Spleen (tissue), 11 donors: ENCODE measurements around the gene CES4A. TPM values are rescaled to one million over a fixed set of nuclear protein-coding genes. Genes with fewer than 3 reads are reported as not detected.

Experiments used
- DNase-seq: peaks from one replicate; pipeline ENCODE4 v3.0.0-alpha.2; 2020
- H3K27ac ChIP-seq, 8 donors: fragments of 200-600 bp; sonication (generic) in 7 of 8; 1 replicate in 4 of 8; 2 replicates in 4 of 8; pipeline versions ENCODE4 v1.5.0 to v1.8.0; 2016 to 2021; ENCODE audit warnings: inconsistent platforms in 4 of 8, mild to moderate bottlenecking in 4 of 8, moderate library complexity in 1 of 8
- H3K27me3 ChIP-seq, 7 donors: fragments of 200-600 bp; sonication (generic) in 6 of 7; replicated peaks in 1 of 7; 1 replicate in 4 of 7; 2 replicates in 3 of 7; pipeline versions ENCODE4 v1.5.0 to v1.8.0; 2016 to 2021; ENCODE audit warnings: inconsistent platforms in 3 of 7, mild to moderate bottlenecking in 1 of 7
- H3K36me3 ChIP-seq, 6 donors: fragments of 200-600 bp; sonication (generic) in 5 of 6; 1 replicate in 4 of 6; 2 replicates in 2 of 6; pipeline versions ENCODE4 v1.5.0 to v1.8.0; 2016 to 2021; ENCODE audit warnings: inconsistent platforms in 2 of 6
- H3K4me1 ChIP-seq, 6 donors: fragments of 200-600 bp; sonication (generic) in 5 of 6; 1 replicate in 3 of 6; 2 replicates in 3 of 6; pipeline versions ENCODE4 v1.5.0 to v1.8.0; 2016 to 2021; ENCODE audit warnings: inconsistent platforms in 3 of 6
- H3K4me3 ChIP-seq, 8 donors: fragments of 200-600 bp; sonication (generic) in 7 of 8; 1 replicate in 4 of 8; 2 replicates in 4 of 8; pipeline versions ENCODE4 v1.5.0 to v1.8.0; 2016 to 2021; ENCODE audit warnings: inconsistent platforms in 4 of 8, mild to moderate bottlenecking in 4 of 8, moderate library complexity in 2 of 8
- H3K9me3 ChIP-seq, 8 donors: fragments of 200-600 bp; sonication (generic) in 7 of 8; 1 replicate in 4 of 8; 2 replicates in 4 of 8; pipeline versions ENCODE4 v1.5.0 to v1.8.0; 2016 to 2021; ENCODE audit warnings: inconsistent platforms in 4 of 8
- POLR2A ChIP-seq, 3 donors: fragments of 450-650 bp; IDR thresholded peaks; one replicate each; pipeline ENCODE4 v1.5.1; 2017; ENCODE audit warnings: antibody characterized with exemption in 3 of 3, mild to moderate bottlenecking in 1 of 3
- POLR2AphosphoS5 ChIP-seq, 3 donors: sonication (generic); formaldehyde crosslinking; IDR thresholded peaks; one replicate each; pipeline ENCODE4 v1.5.1; 2017; ENCODE audit warnings: antibody characterized with exemption in 3 of 3
- WGBS, 5 donors: extraction: QIAGEN DNeasy Blood & Tissue Kit in 3 of 5; methylation state at CpG; one replicate each; pipeline versions ENCODE4 v1.1.5 to v1.1.7; 2013 to 2018; 5-methylcytosine and 5-hydroxymethylcytosine counted together
- intact Hi-C: fragments of 100-400 bp; cut with DNase I; formaldehyde crosslinking; loops from one replicate; pipeline ENCODE4 v1.15.0; 2023; ENCODE audit warnings: low total_unique reads
- polyA plus RNA-seq, 3 donors: library from polyadenylated mRNA; stranded (reverse); fragments of 200-250 nt; gene quantifications; one replicate each; pipeline ENCODE4 v1.2.1, GENCODE V29; 2013
- total RNA-seq, 7 donors: library from RNA; depleted of rRNA in 3 of 7; stranded (reverse); fragments of >200 nt in 3 of 7; fragmentation: NEBNext Ultra II Directional in 4 of 7; extraction: Animal tissue kit (Norgen Biotek cat#: 25700) in 4 of 7; gene quantifications; one replicate each; pipeline versions ENCODE4 v1.1.0 to v1.2.1, GENCODE V29; 2016 to 2021
- TF ChIP-seq, protein P1 (sequence below), 11 experiments: fragments of 200-600 bp in 7 of 11; fragments of 450-650 bp in 4 of 11; sonication (generic) in 4 of 11; IDR thresholded peaks in 8 of 11; conservative IDR thresholded peaks in 3 of 11; 1 replicate in 7 of 11; 2 replicates in 4 of 11; pipeline versions ENCODE4 v1.4.0 to v1.8.0; 2016 to 2021; ENCODE audit warnings: antibody characterized with exemption in 11 of 11, inconsistent platforms in 4 of 11, mild to moderate bottlenecking in 1 of 11
- donor health status: healthy with polysubstance abuse.
- donor health status: DM: no; HTN: no; CAD: no; lungs with moderate emphysema.
- donor health status: DM: no; HTN: no; CAD: no.
- donor health status: Bipolar disorder and iron deficiency.
- donor health status: healthy.
- donor health status: DM: no; HTN: no; CAD: no.
- donor health status: DM: yes; HTN: yes; CAD: no.

The CES4A gene
- total and polyA plus RNA-seq, 10 donors, result 5.0 to 9.9 (median 6.7) TPM

DNA sequence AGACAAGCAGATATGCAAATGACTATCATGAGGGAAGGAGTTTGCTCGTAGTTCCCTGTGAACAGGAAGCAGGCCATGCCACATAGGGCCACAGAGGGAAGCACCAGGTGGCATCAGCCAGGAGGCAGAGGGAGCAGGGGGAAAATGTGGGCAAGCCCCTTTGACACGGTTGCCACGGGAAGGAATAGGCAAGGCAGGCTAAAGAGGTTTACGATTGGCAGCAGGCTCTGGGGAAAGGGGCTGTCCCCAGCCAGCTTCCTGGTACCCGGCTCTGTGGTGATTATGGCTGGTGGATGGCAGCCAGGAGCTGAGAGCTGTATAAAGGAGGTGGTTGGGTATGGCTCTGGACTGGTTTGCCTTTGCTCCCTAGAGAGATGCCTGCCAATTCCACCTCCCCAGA, 26.5 kb upstream of the CES4A start:
- H3K4me3 ChIP-seq, result peak overlapping the region in 1 of 8 donors; percentile 0
- intact Hi-C loops, result no loop called here
- peaks cover 0 to 41% (median 7%) of the 10 kb centered on the region in 6 donors for H3K4me1 ChIP-seq
- H3K27ac ChIP-seq, result no peak overlapping the region
- WGBS, 5 donors, result 20 to 34% (median 26%) methylated on average over 5 of the region's 5 CpGs
- H3K27me3 ChIP-seq, result peaks cover 0 to 5% (median 0%) of the 10 kb centered on the region in 7 donors
- TF ChIP-seq, protein P1, sequence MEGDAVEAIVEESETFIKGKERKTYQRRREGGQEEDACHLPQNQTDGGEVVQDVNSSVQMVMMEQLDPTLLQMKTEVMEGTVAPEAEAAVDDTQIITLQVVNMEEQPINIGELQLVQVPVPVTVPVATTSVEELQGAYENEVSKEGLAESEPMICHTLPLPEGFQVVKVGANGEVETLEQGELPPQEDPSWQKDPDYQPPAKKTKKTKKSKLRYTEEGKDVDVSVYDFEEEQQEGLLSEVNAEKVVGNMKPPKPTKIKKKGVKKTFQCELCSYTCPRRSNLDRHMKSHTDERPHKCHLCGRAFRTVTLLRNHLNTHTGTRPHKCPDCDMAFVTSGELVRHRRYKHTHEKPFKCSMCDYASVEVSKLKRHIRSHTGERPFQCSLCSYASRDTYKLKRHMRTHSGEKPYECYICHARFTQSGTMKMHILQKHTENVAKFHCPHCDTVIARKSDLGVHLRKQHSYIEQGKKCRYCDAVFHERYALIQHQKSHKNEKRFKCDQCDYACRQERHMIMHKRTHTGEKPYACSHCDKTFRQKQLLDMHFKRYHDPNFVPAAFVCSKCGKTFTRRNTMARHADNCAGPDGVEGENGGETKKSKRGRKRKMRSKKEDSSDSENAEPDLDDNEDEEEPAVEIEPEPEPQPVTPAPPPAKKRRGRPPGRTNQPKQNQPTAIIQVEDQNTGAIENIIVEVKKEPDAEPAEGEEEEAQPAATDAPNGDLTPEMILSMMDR (IDR thresholded peaks at IDR 0.05 in 8 of 11, conservative IDR thresholded peaks at IDR 0.05 in 3 of 11), result no peak
- no peak for TF ChIP-seq POLR2AphosphoS5 (IDR thresholded peaks at IDR 0.05)
- no peaks in the 10 kb centered on the region for H3K9me3 ChIP-seq
- no peak for DNase-seq
- no peaks in the 10 kb centered on the region for H3K36me3 ChIP-seq

DNA sequence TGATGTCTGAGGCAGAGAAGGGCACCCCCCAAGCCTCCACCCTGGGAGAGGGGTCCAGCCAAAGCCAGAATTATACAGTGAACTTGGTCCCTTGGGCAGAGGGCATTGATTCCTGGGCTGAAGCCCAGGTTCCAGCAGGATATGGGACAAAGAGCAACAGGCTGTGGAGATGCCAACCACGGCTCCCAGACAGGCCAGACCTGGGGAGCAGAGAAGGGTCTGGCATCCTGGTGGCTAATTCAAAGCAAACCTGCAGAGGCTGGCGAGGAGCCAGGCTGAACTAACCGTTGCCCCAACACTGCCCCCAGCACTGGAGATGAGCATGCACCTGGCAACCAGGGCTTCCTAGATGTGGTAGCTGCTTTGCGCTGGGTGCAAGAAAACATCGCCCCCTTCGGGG, 24.3 kb upstream of the CES4A start:
- intact Hi-C loops, result no loop called here
- Histone ChIP-seq H3K27ac (no peak overlapping the region), H3K4me1 (peaks cover 0 to 35% (median 6%) of the 10 kb centered on the region in 6 donors), H3K4me3 (no peak overlapping the region), H3K9me3 (no peaks in the 10 kb centered on the region), H3K36me3 (no peaks in the 10 kb centered on the region), H3K27me3 (peaks cover 0 to 5% (median 0%) of the 10 kb centered on the region in 7 donors)
- no peak for DNase-seq
- TF ChIP-seq, protein P1 (IDR thresholded peaks at IDR 0.05 in 8 of 11, conservative IDR thresholded peaks at IDR 0.05 in 3 of 11), result no peak
- TF ChIP-seq POLR2A (IDR thresholded peaks at IDR 0.05) (no peak), POLR2AphosphoS5 (IDR thresholded peaks at IDR 0.05) (no peak)
- WGBS, 5 donors, result 69 to 80% (median 77%) methylated on average over 4 to 6 of the region's 6 CpGs

DNA sequence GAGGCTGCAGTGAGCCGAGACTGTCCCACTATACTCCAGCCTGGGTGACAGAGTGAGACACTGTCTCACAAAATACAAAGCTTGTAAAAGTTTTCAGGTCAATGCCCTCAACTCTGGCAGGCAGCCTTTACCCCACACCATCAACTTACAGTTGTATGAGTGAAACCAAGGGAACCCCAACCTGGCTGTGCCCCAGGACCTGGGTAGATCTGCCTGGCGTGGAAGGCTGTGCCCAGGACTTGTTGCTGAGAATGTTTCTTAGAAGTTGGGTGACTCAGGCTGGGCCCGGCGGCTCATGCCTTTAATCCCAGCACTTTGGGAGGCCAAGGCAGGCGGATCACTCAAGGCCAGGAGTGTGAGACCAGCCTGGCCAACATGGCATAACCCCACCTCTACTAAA, 19.5 kb upstream of the CES4A start:
- H3K4me1 ChIP-seq, result no peaks in the 10 kb centered on the region
- WGBS, 5 donors, result 86 to 97% (median 91%) methylated on average over 4 to 5 of the region's 5 CpGs
- intact Hi-C loops, result no loop called here

More for the DNA sequence above, 19.5 kb upstream of the CES4A start:
- Histone ChIP-seq H3K27ac (no peak overlapping the region), H3K4me3 (no peak overlapping the region), H3K27me3 (peaks cover 0 to 5% (median 0%) of the 10 kb centered on the region in 7 donors), H3K36me3 (no peaks in the 10 kb centered on the region), H3K9me3 (no peaks in the 10 kb centered on the region)
- no peak for DNase-seq
- TF ChIP-seq, protein P1 (IDR thresholded peaks at IDR 0.05 in 8 of 11, conservative IDR thresholded peaks at IDR 0.05 in 3 of 11), result no peak
- no peak for TF ChIP-seq POLR2AphosphoS5 (IDR thresholded peaks at IDR 0.05)
- TF ChIP-seq POLR2A (IDR thresholded peaks at IDR 0.05), result no peak
